SIG-M5 treated with dmso at 0.1 percent for 504 hours (cell line): Measurements from ENCODE around the gene FAAH.
A peak's percentile ranks its signal among the peaks of the same experiment; 100 is the strongest.

Experiments
- DNase-seq: peaks from one replicate; lab custom pipeline; 2025; ENCODE audit not compliant: unreplicated experiment; lab: John Stamatoyannopoulos, UW

FAAH gene

DNA sequence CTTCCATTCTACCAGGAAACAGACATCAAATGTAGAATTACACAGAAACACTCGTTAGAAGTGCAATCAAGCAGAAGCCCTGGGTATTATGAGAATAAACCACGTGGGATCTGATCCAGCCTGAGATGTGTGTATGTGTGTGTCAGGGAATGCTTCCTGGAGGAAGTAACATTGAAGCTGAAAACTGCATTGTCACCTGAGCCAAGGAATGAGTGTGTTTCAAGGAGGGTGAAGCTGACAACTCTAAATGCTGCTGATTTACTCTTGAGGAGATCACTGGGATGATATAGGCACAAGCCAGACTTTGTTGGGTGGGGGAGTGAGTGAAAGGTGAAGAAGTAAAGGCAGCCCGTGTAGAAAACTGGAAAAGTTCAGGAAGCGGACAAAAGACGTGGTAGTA, 27.6 kb downstream of the FAAH start:
- no peak for DNase-seq

DNA sequence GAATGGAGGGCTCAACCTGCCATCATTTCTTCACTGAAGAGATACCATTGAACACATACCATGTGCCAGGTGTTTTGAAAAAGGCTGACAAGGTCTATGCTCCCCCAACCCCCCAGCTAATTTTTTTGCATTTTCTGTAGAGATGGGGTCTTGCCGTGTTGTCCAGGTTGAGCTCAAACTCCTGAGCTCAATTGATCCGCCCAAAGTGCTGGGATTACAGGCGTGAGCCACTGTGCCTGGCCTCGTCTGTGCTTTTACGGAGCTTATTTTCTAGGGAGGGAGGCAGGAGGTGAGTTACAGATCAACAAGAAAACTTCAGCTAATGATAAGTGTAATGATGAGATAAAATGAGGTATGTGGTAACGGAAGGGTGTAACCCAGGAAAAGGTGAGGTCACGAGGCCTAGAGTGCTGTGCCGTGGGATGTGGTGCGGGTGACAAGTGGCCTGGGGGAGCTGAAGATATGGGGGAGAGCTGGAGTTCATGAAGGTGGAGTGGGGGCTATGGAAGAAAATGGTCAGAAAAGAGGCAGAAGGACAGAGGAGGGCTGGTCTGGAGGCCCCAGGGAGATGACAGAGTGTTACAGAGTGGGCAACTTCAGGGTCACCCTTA, 28.2 kb downstream of the FAAH start:
- DNase-seq = no peak

DNA sequence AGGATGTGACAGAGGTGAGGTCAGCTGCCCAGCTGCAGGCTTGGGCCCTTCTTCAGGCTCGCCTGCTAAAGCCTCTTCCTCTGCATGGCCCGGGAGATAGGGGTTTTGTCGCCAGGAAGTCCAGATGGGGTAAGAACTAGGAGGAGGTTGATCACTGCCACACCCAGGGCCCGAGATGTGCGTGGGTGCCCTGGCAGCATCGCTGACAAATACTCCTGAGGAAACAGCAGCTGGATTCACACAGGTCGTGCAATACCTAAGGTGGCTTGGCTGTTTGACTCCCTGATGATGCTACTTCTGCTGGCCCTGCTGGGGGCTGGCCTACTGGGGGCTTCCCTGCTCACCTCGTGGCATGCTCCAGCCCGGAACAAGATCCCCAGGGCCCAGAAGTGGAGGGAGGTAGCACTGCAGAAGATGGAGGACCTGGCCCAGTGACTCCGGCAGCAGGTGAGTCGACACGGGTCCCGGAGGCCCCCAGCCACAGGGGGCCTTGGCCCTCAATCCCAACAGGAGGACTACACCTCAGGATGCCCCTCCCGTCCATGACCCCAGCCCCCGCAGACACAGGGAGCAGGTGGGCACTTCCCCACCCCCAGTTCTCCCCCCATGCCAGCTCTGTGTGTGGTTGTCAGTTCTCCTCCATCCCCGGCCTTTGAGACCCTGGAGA, 29.6 kb downstream of the FAAH start:
- DNase-seq = no peak

DNA sequence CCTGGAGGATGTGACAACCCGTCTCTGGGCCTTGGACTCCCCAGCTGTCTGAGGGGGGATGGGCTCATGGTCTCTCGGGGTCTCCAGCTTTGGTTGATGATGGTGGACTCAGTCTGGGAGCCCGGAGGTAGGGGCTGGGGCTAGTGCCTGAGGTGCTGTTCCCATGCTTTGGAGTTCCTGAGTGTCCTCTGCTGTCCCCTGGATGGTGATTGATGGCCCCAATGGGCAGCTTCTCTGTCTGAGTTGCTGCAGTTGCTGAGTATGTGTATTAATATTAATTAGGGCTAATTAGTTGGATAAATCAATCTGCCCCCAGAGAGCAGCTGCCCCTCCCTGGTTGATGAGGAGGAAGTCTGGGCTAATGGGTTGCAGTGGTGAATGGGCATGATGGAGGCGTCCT, 30.6 kb downstream of the FAAH start:
- no peak for DNase-seq

DNA sequence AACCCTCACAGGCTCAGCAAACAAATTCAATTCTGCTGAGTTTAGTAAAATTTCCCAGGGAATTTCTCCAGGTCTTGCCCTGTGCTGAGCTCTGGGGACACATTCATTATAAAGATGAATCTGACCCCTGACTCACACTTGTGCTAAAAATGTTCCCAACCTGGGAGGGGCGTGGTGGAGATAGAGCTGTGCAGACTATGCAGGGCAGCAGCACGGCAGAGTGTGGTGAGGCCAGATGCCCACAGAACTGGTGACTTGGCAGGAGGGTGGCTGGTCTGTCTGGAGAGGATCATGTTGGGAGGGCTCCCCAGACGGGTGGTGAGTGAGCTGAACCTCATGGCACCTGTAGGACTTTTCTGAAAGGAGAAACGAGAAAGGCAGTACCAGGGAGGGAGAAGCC, 31.6 kb downstream of the FAAH start:
- DNase-seq = no peak

DNA sequence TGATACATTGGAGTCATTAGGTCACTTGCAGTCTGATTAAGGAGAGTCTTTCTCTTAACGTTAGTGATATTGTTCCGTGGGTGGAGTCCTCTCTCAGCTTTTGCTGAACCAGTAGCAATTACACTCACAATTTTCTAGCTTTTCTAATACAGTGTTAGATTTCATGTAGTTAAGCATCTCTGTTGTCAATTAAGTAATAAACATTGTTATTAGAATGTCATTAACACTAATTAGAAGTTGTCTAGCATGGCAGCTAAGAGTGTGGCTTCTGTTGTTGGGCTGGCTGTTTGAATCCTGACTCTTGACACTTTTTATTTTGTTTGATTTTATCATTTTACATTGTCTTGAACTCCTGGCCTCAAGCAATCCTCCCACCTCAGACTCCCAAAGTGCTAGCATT, 33.4 kb downstream of the FAAH start:
- DNase-seq = no peak

DNA sequence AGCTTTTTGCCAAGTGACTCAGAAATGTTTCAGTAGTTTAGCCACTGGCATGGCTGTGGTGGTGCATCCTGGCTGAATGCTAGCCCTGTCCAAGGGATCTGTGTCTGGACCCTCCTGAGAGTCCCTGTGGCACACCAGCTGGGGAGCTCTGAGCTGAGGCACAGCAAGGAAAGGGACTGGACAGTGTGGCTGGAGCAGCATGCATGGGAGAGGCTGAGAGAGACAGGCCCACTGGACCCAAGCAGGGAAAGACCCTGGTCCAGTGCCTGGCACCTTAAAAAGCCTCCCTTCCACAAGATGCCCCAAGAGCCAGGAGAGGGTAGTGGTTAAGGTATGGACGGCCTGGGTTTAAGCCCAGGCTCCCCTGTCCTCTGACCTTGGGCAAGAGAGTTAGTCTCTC, 35.3 kb downstream of the FAAH start:
- DNase-seq = no peak

DNA sequence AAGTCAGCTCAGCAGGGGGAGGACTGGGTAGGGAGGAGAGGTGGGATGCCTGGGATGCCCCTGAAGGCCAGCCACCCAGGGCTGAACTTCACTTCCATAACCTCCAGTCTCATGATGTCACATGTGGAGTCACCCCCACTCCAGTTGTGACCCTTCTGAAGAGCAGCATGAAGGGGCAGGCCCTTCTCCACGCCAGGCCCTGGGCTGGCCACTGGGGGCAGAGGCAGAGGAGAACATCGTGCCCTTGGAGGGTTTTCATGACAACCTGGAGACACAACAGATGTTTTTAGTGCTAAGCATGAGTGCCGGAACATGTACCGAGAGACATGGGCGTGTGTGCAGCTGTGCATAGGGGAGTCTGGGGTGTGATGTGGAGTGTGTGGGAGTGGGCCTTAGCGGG, 37.6 kb downstream of the FAAH start:
- no peak for DNase-seq

DNA sequence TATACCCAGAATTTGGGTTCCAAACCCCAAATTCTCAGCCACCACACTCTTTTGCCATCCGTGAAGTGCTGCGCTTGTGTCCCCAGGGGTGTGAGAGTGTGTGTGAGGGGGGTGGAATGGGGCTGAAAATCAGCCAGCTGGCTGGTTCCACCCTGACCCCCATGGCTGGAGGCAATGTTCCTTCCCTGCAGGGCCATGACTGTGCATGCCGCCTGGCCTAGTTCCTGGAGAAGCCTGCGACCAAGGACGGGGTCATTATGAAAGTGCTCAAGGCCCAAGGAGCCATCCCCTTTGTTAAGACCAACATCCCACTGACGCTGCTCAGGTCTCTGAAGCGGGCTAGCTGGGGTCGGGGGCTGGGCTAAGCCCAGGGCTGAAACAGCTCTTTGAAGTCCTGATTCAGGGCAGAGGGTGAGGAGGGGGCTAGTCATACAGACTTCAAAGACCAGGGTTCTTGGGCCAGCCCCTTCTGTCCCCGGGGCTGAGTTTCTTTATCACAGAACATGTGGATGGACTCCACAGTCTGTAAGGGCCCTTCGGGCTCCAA, 38.7 kb downstream of the FAAH start:
- no peak for DNase-seq

DNA sequence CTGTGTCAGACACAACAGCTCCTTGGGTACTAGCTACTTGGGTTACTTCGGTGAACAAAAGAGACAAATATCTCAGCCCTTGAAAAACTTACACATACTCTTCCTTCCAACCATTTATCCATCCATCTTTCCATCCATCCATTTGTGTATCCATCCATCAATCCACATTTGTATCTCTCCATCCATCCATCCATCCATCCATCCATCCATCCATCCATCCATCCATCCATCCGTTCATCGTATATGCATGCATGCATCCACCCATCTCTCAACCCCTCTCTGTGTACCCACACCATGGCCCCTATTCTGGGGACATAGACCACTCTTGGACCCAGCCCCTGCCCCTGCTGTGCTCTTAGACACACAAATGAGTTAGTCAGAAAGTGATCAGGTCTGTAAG, 40.2 kb downstream of the FAAH start:
- no peak for DNase-seq

DNA sequence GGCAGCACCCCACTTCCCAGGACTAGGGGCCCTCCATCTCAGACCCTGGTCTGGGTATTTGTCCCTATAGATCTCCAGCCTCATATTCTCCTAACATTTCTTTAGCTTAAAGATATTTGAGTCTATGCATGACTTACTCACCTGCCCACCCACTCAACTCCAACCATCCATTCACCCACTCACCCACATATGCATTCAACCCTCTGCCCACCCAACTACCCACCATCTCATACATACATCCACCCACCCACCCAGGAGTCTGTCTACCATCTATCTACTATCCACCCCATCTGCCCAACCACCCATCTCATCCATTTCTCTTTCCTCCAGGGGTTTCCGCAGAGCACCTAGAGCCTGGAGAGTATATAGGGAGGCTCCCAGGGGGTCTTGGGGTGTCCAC, 42.7 kb downstream of the FAAH start:
- no peak for DNase-seq

DNA sequence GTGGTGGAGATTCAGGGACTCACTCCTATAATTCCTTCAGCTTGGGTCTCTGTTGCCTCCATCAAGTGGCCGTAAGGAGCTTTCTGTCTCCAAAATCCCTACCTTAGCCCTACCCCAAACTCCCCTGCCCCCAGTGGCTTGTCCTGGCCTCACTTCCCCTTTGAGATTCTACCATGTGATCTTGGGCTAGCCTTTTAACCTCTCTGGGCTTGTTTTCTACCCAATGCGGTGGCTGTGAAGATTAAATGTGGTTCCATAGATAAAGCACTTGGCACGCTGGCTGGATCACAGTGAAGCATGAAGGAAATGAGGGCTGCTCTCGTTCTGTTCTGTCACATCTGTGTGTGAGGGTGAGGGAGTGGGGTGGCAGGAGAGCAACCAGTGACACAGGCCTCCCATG, 43.6 kb downstream of the FAAH start:
- DNase-seq = no peak

DNA sequence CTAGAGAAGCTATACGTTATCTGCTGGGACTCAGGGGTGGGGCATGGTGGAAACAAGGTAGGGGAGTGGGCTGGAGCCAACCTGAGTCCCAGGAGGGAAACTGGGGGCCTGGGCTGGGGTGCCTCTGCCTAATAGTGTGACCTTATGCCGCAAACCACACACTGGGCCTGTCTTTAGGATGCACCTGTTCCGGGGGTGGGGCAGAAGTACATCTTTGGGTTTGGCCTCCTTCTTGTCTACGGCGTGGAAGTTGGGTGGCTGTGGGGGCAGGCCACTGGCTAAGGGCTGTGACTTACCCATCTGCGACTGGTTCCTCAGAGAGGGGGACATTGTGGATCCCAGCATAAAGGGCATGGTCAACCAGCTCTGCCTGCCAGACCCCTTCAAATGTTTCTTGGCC, 44.2 kb downstream of the FAAH start:
- no peak for DNase-seq

DNA sequence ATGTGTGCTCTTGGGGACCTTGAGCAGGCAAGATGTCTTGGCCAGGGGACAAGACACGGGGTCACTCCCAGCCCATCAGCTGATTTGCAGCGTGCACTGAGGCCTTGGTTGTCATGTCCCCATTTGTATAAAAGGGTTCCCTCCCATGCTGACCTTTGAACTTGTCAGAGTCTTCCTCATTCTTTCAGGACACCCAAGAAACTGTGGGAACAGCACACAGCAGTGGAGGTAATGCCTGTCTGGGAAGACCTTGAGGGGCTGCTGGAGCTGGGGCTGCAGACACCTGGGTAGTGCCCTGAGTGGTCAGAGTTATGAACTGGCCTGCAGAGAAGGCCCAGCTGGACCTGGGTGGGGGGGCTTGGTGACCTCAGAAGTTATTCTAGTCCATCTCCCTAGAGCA, 46.4 kb downstream of the FAAH start:
- DNase-seq = no peak

DNA sequence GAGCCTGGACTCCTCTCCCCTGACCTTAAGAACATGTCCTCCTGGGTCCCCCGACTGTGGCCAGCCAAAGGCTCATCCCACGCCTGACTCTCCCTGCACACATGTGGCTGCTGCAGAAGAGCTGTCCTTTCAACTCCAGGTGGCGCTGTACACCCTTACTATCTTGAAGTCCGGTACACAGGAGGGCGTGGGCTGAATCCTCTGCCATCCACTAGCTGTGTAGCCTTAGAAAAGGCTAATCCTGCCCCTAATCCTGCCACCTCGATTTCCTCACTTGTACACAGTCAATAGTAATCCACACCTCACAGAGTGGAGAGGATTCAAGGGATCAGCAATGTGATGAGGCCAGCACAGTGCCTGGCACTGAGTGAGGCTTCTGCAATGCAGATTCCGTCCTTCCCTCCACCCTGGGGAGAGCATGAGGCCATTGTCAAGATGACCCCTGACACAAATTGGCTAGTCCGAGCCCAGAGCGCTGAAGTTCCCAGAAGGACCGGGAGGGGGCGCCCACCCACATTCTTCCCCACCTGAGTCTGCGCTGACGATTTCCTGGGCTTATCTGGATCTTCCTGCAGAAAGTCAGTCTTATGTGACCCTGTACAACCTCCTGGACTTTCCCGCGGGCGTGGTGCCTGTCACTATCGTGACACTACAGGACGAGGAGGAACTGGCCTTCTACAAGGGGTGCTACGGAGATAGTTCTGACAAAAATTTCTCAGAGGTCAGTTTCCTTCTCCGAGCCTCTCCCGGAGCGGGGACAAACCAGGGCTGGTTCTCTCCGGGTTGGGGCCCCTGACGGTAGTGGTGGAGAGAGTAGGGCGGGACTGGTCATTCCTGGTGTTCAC, 48.4 kb downstream of the FAAH start:
- peak; percentile 75 for DNase-seq

DNA sequence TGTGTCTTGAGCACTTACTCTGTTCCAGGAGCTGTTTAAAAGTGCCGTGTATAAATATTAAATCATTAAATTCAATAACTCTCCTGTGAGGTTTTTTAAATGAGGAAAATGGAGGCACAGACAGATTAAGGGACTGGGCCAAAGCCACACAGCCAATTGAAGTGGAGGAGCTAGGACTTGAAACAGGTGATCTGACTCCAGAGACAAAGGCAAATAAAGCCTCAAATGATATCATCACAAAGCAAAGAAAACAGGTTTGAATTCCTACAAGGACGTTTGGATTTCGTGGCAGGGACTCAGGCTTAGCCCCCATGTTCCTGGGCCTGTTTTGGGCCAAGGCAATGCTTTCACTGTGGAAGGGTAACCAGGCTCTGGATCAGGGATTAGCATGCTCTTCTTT, 50.3 kb downstream of the FAAH start:
- DNase-seq = no peak

DNA sequence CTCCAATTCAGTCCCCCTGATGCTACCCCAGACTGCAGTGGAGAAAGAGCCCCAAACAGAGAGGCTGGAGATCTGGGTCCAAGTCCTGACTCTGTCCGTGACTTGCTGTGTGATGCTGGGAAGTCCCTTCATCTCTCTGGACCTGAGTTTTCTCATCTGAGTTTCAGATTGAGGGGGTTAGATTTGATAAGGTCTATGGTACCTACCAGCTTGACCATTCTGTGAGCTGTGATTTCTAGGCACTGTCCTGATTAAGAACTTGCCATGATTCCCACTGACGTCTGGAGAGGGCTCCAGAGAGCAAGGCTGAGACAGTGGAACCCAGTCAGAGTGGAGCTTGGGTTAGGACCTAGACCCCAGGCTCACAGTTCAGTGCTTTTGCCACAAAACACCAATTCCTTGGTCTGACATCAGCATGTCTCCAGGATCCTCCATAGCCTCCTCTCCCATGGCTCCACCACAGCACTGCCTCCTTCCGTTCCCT, 51.7 kb downstream of the FAAH start:
- DNase-seq = no peak

DNA sequence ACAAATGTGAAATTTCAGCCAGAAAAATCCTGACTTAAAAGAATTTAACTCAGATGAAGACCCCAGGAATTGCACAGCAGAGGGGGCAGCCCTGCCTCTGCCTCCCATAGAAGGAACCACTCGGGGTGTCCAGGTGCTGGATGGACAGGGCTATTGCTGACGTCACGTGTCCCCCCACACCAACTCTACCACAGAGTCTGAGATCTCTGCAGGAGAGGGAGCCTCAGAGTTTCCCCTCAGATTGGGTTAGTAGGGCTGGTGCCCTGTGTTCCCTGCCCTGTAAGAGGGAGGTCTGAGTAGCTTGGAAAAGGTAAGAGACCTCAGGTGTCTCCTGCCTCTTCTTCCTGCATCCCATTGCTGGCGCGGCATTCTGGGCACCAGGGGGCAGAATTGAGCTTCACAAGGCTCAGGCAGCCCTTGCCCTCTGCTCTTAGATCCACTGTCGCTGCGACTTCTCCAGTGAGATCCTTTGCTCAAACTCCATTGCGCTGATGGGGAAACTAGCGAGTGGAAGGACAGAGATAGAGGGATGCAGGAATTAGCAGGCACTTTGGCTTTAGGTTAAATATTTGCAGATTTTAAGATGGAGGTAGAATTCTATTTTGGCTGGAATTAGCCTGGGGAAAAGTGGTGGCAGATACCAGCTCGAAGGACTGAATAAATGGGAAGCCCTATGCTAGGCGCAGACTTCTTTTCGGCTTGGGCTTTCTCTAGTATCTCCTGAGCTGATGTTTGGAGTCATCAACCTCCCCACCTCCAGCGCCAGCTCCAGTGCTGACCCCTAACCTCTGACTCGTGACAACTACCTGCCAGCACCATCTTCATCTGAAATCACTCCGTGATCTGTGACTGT, 52.8 kb downstream of the FAAH start:
- peak; percentile 54 for DNase-seq

DNA sequence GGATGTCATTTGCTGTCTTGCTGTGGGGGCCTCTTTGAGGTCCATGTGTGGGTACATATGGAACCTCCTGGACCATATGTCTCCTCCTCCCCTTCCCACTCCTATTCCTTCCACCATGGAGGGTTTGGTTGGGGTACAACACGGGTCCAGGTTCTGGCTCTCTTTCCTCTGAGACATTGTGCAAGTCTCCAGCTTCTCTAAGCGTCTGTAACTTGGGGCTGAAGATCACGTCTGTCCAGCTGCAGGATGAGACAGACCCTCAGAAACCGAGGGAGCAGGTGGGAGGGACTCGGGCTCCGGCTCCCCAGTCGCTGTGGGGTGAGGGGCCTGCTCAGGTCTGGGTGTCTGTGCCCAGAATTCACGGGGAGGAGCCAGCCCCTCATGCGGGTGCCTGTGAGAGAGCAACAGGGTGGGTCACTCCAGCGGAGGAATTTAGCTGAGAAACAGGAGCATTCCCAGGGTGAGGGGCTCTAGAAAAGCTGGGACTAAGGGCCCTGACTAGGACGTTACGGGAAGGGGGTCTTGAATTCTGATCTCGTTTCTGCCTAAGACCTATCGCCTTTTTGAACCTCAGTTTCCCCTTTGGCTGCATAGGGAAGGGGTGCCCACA, 53.5 kb downstream of the FAAH start:
- no peak for DNase-seq

DNA sequence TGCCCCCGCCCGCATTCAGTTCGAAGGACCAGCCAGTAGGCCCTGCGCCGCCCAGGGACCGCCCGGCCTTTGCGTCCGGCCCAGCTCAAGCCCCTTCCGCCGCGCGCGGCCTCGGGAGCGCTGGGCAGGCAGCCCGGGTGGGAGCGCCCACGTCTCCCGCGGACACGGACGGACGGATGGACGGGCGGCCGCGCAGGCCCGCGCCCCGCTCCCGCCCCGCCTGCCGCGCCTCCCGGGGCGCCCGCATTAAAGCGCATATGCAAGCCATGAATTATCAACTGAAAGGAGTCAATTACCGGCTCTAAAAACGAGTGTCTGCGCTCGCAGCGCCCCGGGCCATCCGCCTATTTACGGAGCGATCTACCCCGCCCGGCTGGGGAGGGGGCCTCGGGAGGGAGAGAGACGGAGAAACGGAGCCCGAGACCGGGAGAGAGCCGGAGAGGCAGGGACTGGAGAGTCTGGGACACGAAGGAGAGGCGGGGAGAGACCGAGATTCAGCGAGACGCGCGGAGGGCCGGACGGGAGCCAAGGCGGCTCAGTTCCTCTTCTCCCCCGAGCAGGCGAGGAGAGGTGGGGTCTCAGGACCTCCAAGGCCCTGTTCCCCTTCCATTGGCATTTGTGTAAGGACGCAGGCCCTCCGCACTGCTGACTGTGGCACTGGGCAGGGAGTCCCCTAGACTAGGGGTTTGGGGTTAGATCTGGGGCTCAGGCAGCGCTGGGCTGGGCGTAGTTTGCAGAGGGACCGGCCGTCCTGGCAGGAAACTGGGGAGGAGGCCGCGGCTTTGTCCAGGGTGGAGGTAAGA, 54.2 kb downstream of the FAAH start:
- no peak for DNase-seq
